ENCODE data around the gene GCDH. TPM values are rescaled to one million over a fixed set of nuclear protein-coding genes. Genes with fewer than 3 reads are reported as not detected.

GCDH gene
- total RNA-seq, 1 donor from 2014 or later: 46.8 TPM

DNA sequence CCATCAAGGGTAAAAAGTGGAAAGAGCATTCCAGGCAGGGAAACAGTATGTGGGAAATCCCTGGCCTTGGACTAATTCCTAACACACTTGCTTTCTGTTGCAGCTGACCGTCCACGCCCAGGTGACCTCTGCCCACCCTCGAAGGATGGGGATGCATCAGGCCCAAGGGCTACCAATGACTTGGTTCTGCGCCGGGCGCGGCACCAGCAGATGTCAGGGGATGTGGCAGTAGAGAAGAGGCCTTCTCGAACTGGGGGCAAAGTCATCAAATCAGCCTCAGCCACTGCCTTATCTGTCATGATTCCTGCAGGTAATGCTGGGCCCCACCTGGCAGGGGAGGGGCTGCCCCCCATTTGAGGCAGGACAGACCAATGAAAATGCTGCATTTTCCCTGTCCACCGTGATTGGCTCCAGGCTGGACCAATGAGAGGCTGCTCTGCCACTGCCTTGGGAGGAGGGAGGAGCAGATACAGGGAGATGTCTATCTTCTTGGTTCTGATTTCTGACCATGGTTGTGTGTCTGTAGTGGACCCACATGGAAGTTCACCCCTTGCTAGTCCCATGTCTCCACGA, 22.3 kb upstream of the GCDH start:
- H3K27me3 Mint-ChIP-seq: peaks cover under 1% of the 10 kb centered on the region
- peaks cover 10% of the 10 kb centered on the region for H3K36me3 Mint-ChIP-seq
- no peak overlapping the region for H3K27ac Mint-ChIP-seq
- no peak for DNase-seq (ENCODE audit: extremely low spot score, unreplicated experiment)
- H3K4me1 Mint-ChIP-seq (ENCODE audit: unreplicated experiment): peaks cover 4% of the 10 kb centered on the region
- peak overlapping the region; percentile 68 for H3K4me3 Mint-ChIP-seq
- TF ChIP-seq, protein P1, sequence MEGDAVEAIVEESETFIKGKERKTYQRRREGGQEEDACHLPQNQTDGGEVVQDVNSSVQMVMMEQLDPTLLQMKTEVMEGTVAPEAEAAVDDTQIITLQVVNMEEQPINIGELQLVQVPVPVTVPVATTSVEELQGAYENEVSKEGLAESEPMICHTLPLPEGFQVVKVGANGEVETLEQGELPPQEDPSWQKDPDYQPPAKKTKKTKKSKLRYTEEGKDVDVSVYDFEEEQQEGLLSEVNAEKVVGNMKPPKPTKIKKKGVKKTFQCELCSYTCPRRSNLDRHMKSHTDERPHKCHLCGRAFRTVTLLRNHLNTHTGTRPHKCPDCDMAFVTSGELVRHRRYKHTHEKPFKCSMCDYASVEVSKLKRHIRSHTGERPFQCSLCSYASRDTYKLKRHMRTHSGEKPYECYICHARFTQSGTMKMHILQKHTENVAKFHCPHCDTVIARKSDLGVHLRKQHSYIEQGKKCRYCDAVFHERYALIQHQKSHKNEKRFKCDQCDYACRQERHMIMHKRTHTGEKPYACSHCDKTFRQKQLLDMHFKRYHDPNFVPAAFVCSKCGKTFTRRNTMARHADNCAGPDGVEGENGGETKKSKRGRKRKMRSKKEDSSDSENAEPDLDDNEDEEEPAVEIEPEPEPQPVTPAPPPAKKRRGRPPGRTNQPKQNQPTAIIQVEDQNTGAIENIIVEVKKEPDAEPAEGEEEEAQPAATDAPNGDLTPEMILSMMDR (conservative IDR thresholded peaks at IDR 0.05): no peak
- peaks cover 6% of the 10 kb centered on the region for H3K9me3 Mint-ChIP-seq

DNA sequence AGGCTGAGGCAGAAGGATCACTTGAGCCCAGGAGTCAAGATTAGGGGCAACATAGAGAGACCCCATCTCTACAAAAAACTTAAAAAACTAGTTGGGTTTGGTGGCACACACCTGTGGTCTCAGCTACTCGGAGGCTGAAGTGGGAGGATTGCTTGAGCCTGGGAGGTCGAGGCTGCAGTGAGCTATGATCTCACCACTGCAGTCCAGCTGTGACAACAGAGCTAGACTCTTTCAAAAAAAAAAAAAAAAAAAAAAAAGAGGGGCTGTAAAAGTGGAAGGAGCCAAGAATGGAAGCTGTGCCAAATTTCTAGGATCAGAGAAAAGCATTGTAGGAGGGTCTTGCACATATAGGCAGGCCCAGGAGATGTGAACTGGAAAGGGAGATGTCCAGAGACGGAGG, 19.3 kb upstream of the GCDH start:
- Mint-ChIP-seq H3K4me1 (ENCODE audit: unreplicated experiment) (peaks cover 4% of the 10 kb centered on the region), H3K9me3 (peaks cover 6% of the 10 kb centered on the region), H3K36me3 (peaks cover 10% of the 10 kb centered on the region), H3K27me3 (no peaks in the 10 kb centered on the region), H3K4me3 (no peak overlapping the region), H3K27ac (no peak overlapping the region)
- no peak for DNase-seq (ENCODE audit: extremely low spot score, unreplicated experiment)
- TF ChIP-seq, protein P1 (conservative IDR thresholded peaks at IDR 0.05): no peak

DNA sequence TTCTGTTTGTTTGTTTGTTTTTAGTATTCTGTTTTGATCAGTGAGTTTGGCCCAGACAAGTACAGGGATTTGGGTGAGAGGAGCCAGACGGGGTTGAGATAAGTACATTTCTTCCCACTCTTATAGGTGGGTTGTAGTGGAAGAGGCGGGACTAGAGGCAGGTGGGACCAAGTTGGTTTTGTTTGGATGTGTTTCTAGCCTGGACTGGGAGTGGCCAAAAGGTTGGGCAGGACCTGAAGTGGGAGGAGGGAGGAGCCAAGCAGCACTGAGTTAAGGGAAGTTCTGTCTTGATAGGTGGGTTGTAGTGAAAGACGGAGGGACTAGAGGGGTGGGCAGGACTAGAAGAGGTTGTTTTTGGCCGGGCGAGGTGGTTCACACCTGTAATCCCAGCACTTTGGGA, 18.7 kb upstream of the GCDH start:
- TF ChIP-seq, protein P1 (conservative IDR thresholded peaks at IDR 0.05): no peak
- Mint-ChIP-seq H3K9me3 (peaks cover 6% of the 10 kb centered on the region), H3K27ac (peak overlapping the region; percentile 50), H3K4me1 (ENCODE audit: unreplicated experiment) (peaks cover under 1% of the 10 kb centered on the region), H3K4me3 (no peak overlapping the region), H3K27me3 (no peaks in the 10 kb centered on the region), H3K36me3 (peaks cover 10% of the 10 kb centered on the region)
- DNase-seq (ENCODE audit: extremely low spot score, unreplicated experiment): no peak

DNA sequence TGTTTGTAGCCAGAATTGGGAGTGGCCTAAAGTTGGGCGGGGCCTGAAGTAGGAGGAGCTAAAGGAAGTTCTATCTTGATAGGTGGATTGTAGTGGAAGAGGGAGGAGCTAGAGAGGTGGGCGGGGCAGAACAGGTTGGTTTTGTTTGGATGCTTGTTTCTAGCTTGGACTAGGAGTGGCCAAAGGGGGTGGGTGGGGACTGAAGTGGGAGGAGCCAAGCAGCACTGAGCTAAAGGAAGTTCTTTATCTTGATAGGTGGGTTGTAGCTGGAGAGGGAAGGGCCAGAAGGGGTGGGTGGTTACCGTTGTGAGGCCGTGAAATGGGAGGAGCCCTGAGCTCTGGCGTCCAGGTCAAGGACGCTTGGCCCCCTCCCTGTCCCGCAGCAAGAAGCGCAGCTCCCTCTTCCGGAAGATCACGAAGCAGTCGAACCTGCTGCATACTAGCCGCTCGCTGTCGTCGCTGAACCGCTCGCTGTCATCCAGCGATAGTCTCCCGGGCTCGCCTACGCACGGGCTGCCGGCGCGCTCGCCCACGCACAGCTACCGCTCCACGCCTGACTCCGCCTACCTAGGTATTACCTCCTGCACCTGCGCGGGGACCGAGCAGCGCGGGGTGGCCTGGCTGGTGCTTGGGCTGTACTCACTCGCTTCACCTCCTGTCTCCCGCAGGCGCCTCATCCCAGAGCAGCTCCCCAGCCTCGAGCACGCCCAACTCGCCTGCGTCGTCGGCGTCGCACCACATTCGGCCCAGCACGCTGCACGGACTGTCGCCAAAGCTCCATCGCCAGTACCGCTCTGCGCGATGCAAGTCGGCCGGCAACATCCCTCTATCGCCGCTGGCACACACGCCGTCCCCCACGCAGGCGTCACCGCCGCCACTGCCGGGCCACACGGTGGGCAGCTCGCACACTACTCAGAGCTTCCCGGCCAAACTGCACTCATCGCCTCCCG, 17.7 kb upstream of the GCDH start:
- Mint-ChIP-seq H3K27me3 (no peaks in the 10 kb centered on the region), H3K9me3 (peaks cover 6% of the 10 kb centered on the region), H3K36me3 (peaks cover 10% of the 10 kb centered on the region), H3K4me3 (peak overlapping the region; percentile 22), H3K4me1 (ENCODE audit: unreplicated experiment) (no peaks in the 10 kb centered on the region), H3K27ac (no peak overlapping the region)
- DNase-seq (ENCODE audit: extremely low spot score, unreplicated experiment): no peak
- TF ChIP-seq, protein P1 (conservative IDR thresholded peaks at IDR 0.05): no peak

DNA sequence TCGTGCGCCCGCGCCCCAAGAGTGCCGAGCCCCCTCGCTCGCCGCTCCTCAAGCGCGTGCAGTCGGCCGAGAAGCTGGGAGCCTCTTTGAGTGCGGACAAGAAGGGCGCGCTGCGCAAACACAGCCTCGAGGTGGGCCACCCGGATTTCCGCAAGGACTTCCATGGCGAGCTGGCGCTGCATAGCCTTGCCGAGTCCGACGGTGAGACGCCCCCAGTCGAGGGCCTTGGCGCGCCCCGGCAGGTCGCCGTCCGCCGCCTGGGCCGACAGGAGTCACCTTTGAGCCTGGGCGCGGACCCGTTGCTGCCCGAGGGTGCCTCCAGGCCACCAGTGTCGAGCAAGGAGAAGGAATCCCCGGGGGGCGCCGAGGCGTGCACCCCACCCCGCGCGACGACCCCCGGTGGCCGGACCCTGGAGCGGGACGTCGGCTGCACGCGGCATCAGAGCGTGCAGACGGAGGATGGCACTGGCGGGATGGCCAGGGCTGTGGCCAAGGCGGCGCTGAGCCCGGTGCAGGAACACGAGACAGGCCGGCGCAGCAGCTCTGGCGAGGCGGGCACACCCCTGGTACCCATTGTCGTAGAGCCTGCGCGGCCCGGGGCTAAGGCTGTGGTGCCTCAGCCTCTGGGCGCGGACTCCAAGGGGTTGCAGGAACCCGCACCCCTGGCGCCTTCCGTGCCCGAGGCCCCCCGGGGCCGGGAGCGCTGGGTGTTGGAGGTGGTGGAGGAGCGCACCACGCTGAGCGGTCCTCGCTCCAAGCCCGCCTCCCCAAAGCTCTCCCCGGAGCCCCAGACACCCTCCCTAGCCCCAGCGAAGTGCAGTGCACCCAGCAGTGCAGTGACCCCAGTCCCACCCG, 16.8 kb upstream of the GCDH start:
- no peak for DNase-seq (ENCODE audit: extremely low spot score, unreplicated experiment)
- Mint-ChIP-seq H3K9me3 (peaks cover 6% of the 10 kb centered on the region), H3K4me1 (ENCODE audit: unreplicated experiment) (no peaks in the 10 kb centered on the region), H3K27ac (no peak overlapping the region), H3K4me3 (no peak overlapping the region), H3K36me3 (peaks cover 10% of the 10 kb centered on the region), H3K27me3 (no peaks in the 10 kb centered on the region)
- TF ChIP-seq, protein P1 (conservative IDR thresholded peaks at IDR 0.05): no peak
